ENCODE results near the gene ASCC1. TPM values are rescaled to one million over a fixed set of nuclear protein-coding genes. Genes with fewer than 3 reads are reported as not detected.

The ASCC1 gene
- total RNA-seq, 4 donors from 2014 or later = 18.7 to 28.4 (median 24.7) TPM

GRCh38 chr10:72134785-72135767 is 81.0 kb downstream of the ASCC1 start:
- no peaks in the 10 kb centered on the region for H3K9me3 ChIP-seq
- H3K4me1 ChIP-seq = no peaks in the 10 kb centered on the region
- H3K27ac ChIP-seq = no peak overlapping the region
- WGBS, 2 donors = 72 to 76% methylated on average over 10 of the region's 10 CpGs
- TF ChIP-seq POLR2A (IDR thresholded peaks at IDR 0.05) (no peak), CTCF (IDR thresholded peaks at IDR 0.05) (no peak)
- no peak for DNase-seq
- intact Hi-C loops (cut with DNase I) = no loop called here
- H3K27me3 ChIP-seq = no peaks in the 10 kb centered on the region
- H3K4me3 ChIP-seq = no peak overlapping the region
- H3K36me3 ChIP-seq = peaks cover 0 to 32% (median 0%) of the 10 kb centered on the region in 3 donors

- H3K27me3 ChIP-seq = no peaks in the 10 kb centered on the region
- H3K9me3 ChIP-seq = no peaks in the 10 kb centered on the region
- TF ChIP-seq POLR2A (IDR thresholded peaks at IDR 0.05) = no peak
- no peak for TF ChIP-seq CTCF (IDR thresholded peaks at IDR 0.05)
- H3K27ac ChIP-seq = no peak overlapping the region
- H3K4me1 ChIP-seq = no peaks in the 10 kb centered on the region
- no peak for DNase-seq
- H3K4me3 ChIP-seq = no peak overlapping the region
- intact Hi-C loops (cut with DNase I) = no loop called here
- H3K36me3 ChIP-seq = peaks cover 0 to 37% (median 0%) of the 10 kb centered on the region in 3 donors
Observed at GRCh38 chr10:72133517-72133916, 82.6 kb downstream of the ASCC1 start.

- no peaks in the 10 kb centered on the region for H3K4me1 ChIP-seq
- 84 to 86% methylated on average over 4 of the region's 4 CpGs for WGBS, 2 donors
- H3K27ac ChIP-seq = no peak overlapping the region
- no peaks in the 10 kb centered on the region for H3K9me3 ChIP-seq
- no peak for DNase-seq
- TF ChIP-seq POLR2A (IDR thresholded peaks at IDR 0.05) = no peak
- no peak for TF ChIP-seq CTCF (IDR thresholded peaks at IDR 0.05)
- no peak overlapping the region for H3K4me3 ChIP-seq
- no peaks in the 10 kb centered on the region for H3K27me3 ChIP-seq
- peaks cover 0 to 44% (median 0%) of the 10 kb centered on the region in 3 donors for H3K36me3 ChIP-seq
- intact Hi-C loops (cut with DNase I) = no loop called here
Observed at GRCh38 chr10:72132854-72133253, 83.2 kb downstream of the ASCC1 start.

GRCh38 chr10:72127571-72127970 is 88.5 kb downstream of the ASCC1 start:
- no peaks in the 10 kb centered on the region for H3K4me1 ChIP-seq
- peaks cover 0 to 37% (median 0%) of the 10 kb centered on the region in 3 donors for H3K36me3 ChIP-seq
- TF ChIP-seq POLR2A (IDR thresholded peaks at IDR 0.05) (no peak), CTCF (IDR thresholded peaks at IDR 0.05) (no peak)
- intact Hi-C loops (cut with DNase I) = loop anchor here (10.0 kb wide), 1 partner anchor 217 kb away; no protein-coding TSS in a partner anchor
- H3K27me3 ChIP-seq = no peaks in the 10 kb centered on the region
- no peak for DNase-seq
- no peak overlapping the region for H3K27ac ChIP-seq
- H3K4me3 ChIP-seq = no peak overlapping the region
- 83 to 89% methylated on average over 2 of the region's 2 CpGs for WGBS, 2 donors
- no peaks in the 10 kb centered on the region for H3K9me3 ChIP-seq

GRCh38 chr10:72126872-72127232 is 89.2 kb downstream of the ASCC1 start:
- Histone ChIP-seq H3K9me3 (no peaks in the 10 kb centered on the region), H3K4me1 (no peaks in the 10 kb centered on the region), H3K4me3 (no peak overlapping the region), H3K36me3 (peaks cover 0 to 30% (median 0%) of the 10 kb centered on the region in 3 donors), H3K27ac (no peak overlapping the region), H3K27me3 (no peaks in the 10 kb centered on the region)
- DNase-seq = no peak
- WGBS, 2 donors = 93 to 97% methylated on average over 3 of the region's 3 CpGs
- TF ChIP-seq CTCF (IDR thresholded peaks at IDR 0.05) (no peak), POLR2A (IDR thresholded peaks at IDR 0.05) (no peak)
- intact Hi-C loops (cut with DNase I) = loop anchor here (10.0 kb wide), 1 partner anchor 218 kb away; no protein-coding TSS in a partner anchor
